Measurements from ENCODE around the gene SLC9A7. TPM values are rescaled to one million over a fixed set of nuclear protein-coding genes. Genes with fewer than 3 reads are reported as not detected.

The SLC9A7 gene
- total and polyA plus RNA-seq, 4 donors, result 2.3 to 13.2 (median 3.1) TPM

- Histone ChIP-seq H3K9me3 (ENCODE audit: control insufficient read depth in 4 of 4, low read length in 3 of 4) (no peaks in the 10 kb centered on the region), H3K4me1 (ENCODE audit: control insufficient read depth in 4 of 4, insufficient read depth in 4 of 4, low read length in 3 of 4) (no peaks in the 10 kb centered on the region), H3K4me3 (ENCODE audit: low read depth in 1 of 3, low read length in 3 of 3) (no peak overlapping the region), H3K9ac (ENCODE audit: low read depth in 1 of 2, low read length in 2 of 2) (no peak overlapping the region), H3K36me3 (ENCODE audit: control insufficient read depth in 4 of 4, insufficient read depth in 3 of 4, low read depth in 1 of 4, low read length in 3 of 4) (no peaks in the 10 kb centered on the region), H3K27ac (ENCODE audit: low read depth in 1 of 2, low read length in 2 of 2) (no peak overlapping the region), H3K27me3 (ENCODE audit: control insufficient read depth in 4 of 4, insufficient read depth in 4 of 4, low read length in 3 of 4) (no peaks in the 10 kb centered on the region)
- DNase-seq (ENCODE audit: low spot score), result no peak
- no peak for TF ChIP-seq SP1 (IDR thresholded peaks at IDR 0.05)
- TF ChIP-seq REST (IDR thresholded peaks at IDR 0.05), result no peak
- no peak for TF ChIP-seq HNF4A (conservative IDR thresholded peaks at IDR 0.05)
- TF ChIP-seq FOXA2 (IDR thresholded peaks at IDR 0.05), result no peak
- no peak for TF ChIP-seq ATF3 (IDR thresholded peaks at IDR 0.05)
- no peak for TF ChIP-seq ZBTB33 (IDR thresholded peaks at IDR 0.05)
- no peak for TF ChIP-seq TAF1 (conservative IDR thresholded peaks at IDR 0.05)
These were observed 191.5 kb downstream of the SLC9A7 start for GRCh38 chrX:46567388-46567787.

- Histone ChIP-seq H3K9me3 (ENCODE audit: control insufficient read depth in 4 of 4, low read length in 3 of 4) (no peaks in the 10 kb centered on the region), H3K27me3 (ENCODE audit: control insufficient read depth in 4 of 4, insufficient read depth in 4 of 4, low read length in 3 of 4) (no peaks in the 10 kb centered on the region), H3K27ac (ENCODE audit: low read depth in 1 of 2, low read length in 2 of 2) (no peak overlapping the region), H3K4me3 (ENCODE audit: low read depth in 1 of 3, low read length in 3 of 3) (no peak overlapping the region), H3K36me3 (ENCODE audit: control insufficient read depth in 4 of 4, insufficient read depth in 3 of 4, low read depth in 1 of 4, low read length in 3 of 4) (no peaks in the 10 kb centered on the region), H3K9ac (ENCODE audit: low read depth in 1 of 2, low read length in 2 of 2) (no peak overlapping the region), H3K4me1 (ENCODE audit: control insufficient read depth in 4 of 4, insufficient read depth in 4 of 4, low read length in 3 of 4) (no peaks in the 10 kb centered on the region)
- DNase-seq (ENCODE audit: low spot score), result no peak
- TF ChIP-seq MAX (IDR thresholded peaks at IDR 0.05) (no peak), HNF4G (IDR thresholded peaks at IDR 0.05) (no peak), TAF1 (conservative IDR thresholded peaks at IDR 0.05) (no peak), RXRA (IDR thresholded peaks at IDR 0.05) (no peak), SP1 (IDR thresholded peaks at IDR 0.05) (no peak), CTCF (IDR thresholded peaks at IDR 0.05; ENCODE audit: low read depth, low read length, missing input control) (no peak), ATF3 (IDR thresholded peaks at IDR 0.05) (no peak), YY1 (IDR thresholded peaks at IDR 0.05) (no peak), EGR1 (IDR thresholded peaks at IDR 0.05; ENCODE audit: low read depth in 2 of 2) (no peak), FOXA1 (IDR thresholded peaks at IDR 0.05) (no peak)
- WGBS, result 81% methylated on average over 6 of the region's 6 CpGs
These were observed 196.9 kb downstream of the SLC9A7 start for GRCh38 chrX:46561824-46562657.
